Endometrium (tissue), 2 donors: Measurements from ENCODE around the gene MIA.
"Not testable (repeated sequence)": the region's sequence is repeated elsewhere in the genome, so short reads cannot be mapped to it uniquely, and the experiment has no call there.

Source experiments
- FAIRE-seq: peaks from 2 replicates; lab custom pipeline; 2012; peaks lifted over from hg19 to GRCh38; lab: Jason Lieb, UNC
- donor health status: control.
- donor health status: control.

The MIA gene

DNA sequence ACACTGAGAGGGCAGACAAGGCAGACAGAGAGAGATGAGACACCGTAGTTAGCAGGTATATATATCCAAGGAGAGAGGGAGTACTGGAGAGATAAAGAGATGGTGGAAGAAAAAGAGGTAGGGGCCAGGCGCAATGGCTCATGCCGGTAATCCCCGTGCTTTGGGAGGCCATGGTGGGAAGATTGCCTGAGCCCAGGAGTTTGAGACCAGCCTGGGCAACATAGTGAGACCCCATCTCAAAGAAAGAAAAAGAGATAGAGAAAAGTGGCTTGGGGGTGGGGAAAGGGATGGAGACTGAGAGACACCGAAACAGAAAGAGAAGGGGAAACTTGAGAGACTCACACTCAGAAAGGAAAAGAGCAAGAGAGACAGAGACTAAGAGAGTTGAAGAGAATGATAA is 5.3 kb downstream of the MIA start:
- FAIRE-seq, result no peak

DNA sequence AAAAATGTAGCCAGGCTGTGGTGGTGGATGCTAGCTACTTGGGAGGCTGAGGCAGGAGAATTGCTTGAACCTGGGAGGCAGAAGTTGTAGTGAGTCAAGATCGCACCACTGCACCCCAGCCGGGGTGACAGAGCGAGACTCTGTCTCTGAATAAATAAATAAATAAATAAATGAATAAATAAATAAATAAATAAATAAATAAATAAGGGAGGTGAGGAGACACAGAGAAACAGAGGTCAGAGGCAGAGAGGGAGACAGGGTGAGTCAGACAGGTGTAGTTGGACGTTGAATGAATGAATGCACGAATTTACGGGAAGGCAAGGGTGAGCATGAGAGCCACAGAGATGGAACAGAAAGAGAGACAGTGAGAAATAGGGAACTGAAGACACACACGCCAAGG is 5.8 kb downstream of the MIA start:
- no peak for FAIRE-seq

GRCh38 chr19:40783711-40784110 is 8.4 kb downstream of the MIA start:
- FAIRE-seq, result no peak

GRCh38 chr19:40784146-40784545 is 8.8 kb downstream of the MIA start:
- not testable (repeated sequence) for FAIRE-seq

DNA sequence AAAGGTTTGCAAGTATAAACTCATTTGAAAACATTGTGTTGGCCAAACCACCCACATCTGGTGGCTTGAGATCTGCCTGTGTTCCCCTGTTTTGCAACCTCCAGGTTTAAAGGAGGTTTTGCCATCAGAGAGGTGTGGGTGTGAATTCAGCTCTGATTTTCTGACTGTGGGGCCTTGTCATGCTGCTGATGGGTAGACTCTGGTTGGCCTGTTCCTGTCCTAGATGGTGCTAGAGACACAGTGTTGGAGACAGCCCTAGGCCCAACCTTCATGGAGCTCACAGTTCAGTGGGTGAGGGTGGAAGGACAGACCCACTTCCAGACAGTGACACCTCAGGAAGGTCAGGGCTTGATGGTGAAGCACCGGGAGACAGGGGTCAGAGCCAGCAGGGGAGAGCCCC is 10.2 kb downstream of the MIA start:
- FAIRE-seq, result no peak

GRCh38 chr19:40786060-40787037 is 11.0 kb downstream of the MIA start:
- FAIRE-seq, result no peak

DNA sequence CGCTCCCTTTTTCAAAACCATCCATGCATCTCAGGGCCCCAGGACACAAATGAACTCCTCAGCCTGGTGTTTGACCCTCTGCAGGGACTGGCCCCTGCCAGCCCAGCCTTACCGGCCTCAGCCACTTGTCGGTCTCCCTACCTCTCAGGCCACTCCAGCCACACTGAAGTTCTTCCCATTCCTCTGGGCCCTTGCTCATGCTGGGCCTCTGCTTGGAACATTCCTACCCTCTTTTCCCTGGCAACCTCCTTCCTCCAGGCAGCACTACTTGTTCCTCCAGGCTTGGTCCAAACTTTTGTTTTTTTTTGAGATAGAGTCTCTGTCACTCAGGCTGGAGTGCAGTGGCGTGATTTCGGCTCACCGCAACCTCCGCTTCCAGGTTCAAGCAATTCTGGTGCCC is 16.0 kb downstream of the MIA start:
- no peak for FAIRE-seq

- no peak for FAIRE-seq
These were observed 16.7 kb downstream of the MIA start for GRCh38 chr19:40791996-40792395.

GRCh38 chr19:40797166-40797962 is 22.0 kb downstream of the MIA start:
- no peak for FAIRE-seq

GRCh38 chr19:40797963-40798682 is 22.8 kb downstream of the MIA start:
- FAIRE-seq, result no peak

DNA sequence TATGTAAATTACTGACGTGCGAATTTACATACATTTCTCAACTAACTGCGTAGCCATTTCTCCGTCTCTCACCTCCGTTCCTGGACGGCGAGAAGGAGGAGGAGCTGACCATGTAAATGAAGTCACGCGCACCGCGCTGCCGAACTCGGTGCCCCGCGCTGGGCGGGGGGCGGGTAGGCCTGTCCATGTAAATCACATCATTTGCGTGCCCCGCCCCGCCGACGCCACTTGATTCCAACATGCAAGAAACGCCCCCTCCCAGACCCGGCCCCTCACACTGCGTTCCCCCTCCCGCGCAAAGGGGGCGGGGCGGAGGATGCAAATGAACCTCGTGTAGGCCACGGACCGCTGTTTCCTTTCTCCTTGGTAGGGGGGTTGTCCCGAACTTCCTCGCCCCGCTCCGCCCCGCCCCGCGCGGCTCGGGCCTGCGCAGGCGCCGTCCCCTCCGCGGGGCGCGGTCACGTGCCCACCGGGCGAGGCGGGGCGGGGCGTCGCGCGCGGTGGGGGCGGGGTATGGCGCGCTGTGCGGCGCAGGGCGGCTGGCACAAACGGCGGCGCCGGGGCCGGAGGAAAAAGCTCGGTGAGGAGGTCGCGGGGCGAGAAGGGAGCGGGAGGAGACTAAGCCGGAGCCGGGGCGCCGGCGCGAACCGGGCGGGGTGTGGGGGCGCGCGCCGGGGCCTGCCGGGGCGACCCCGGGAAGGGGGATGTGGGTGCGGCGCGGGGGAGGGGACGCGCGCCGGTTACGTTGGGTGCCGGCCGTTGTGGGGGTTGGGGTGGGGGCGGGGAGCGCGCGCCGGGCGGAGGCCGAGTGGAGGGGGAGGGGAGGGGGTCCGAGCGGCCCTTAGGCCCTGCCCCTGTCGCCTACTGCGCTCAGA is 23.6 kb downstream of the MIA start, which contains the start of gene EGLN2:
EGLN2 (plus strand) TSS at position 509 of the 875 bp plus-strand sequence. CDS start 1,382 bp downstream, outside the sequence.
- FAIRE-seq, result peak; percentile 93

- FAIRE-seq, result no peak
These were observed 24.4 kb downstream of the MIA start for GRCh38 chr19:40799558-40800338.

DNA sequence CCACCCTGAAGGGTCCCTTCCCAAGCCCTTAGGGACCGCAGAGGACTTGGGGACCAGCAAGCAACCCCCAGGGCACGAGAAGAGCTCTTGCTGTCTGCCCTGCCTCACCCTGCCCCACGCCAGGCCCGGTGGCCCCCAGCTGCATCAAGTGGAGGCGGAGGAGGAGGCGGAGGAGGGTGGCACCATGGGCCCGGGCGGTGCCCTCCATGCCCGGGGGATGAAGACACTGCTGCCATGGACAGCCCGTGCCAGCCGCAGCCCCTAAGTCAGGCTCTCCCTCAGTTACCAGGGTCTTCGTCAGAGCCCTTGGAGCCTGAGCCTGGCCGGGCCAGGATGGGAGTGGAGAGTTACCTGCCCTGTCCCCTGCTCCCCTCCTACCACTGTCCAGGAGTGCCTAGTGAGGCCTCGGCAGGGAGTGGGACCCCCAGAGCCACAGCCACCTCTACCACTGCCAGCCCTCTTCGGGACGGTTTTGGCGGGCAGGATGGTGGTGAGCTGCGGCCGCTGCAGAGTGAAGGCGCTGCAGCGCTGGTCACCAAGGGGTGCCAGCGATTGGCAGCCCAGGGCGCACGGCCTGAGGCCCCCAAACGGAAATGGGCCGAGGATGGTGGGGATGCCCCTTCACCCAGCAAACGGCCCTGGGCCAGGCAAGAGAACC is 25.1 kb downstream of the MIA start:
- no peak for FAIRE-seq

DNA sequence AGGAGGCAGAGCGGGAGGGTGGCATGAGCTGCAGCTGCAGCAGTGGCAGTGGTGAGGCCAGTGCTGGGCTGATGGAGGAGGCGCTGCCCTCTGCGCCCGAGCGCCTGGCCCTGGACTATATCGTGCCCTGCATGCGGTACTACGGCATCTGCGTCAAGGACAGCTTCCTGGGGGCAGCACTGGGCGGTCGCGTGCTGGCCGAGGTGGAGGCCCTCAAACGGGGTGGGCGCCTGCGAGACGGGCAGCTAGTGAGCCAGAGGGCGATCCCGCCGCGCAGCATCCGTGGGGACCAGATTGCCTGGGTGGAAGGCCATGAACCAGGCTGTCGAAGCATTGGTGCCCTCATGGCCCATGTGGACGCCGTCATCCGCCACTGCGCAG is 25.7 kb downstream of the MIA start:
- FAIRE-seq, result no peak

GRCh38 chr19:40801426-40802299 is 26.3 kb downstream of the MIA start:
- no peak for FAIRE-seq

GRCh38 chr19:40802300-40803169 is 27.2 kb downstream of the MIA start:
- no peak for FAIRE-seq

- no peak for FAIRE-seq
These were observed 28.0 kb downstream of the MIA start for GRCh38 chr19:40803170-40803856.
